Prostate gland (tissue), 2 donors: ENCODE data around the gene USP34. TPM values are rescaled to one million over a fixed set of nuclear protein-coding genes. Genes with fewer than 3 reads are reported as not detected.
"Not testable (repeated sequence)": the region's sequence is repeated elsewhere in the genome, so short reads cannot be mapped to it uniquely, and the experiment has no call there.

Source experiments
- DNase-seq: peaks from one replicate; pipeline ENCODE4 v3.0.0-alpha.2; 2019; ENCODE audit warnings: low spot score
- H3K27ac ChIP-seq, 2 donors: fragments of 200-600 bp; sonication (generic); 2 replicates each; pipeline ENCODE4 v1.5.1; 2017 to 2019
- H3K27me3 ChIP-seq: fragments of 200-600 bp; sonication (generic); replicated peaks from 2 replicates; pipeline ENCODE4 v1.5.1; 2019; ENCODE audit not compliant: insufficient read depth
- H3K36me3 ChIP-seq, 2 donors: fragments of 200-600 bp; sonication (generic); 1 replicate in 1 of 2; 2 replicates in 1 of 2; pipeline versions ENCODE4 v1.5.1 to v1.8.1; 2017 to 2019
- H3K4me1 ChIP-seq: fragments of 200-600 bp; sonication (generic); replicated peaks from 2 replicates; pipeline ENCODE4 v1.5.1; 2019
- H3K4me3 ChIP-seq, 2 donors: fragments of 200-600 bp; sonication (generic); 2 replicates each; pipeline ENCODE4 v1.5.1; 2017 to 2019
- H3K9me3 ChIP-seq: fragments of 200-600 bp; sonication (generic); 2 replicates; pipeline ENCODE4 v1.5.1; 2017
- POLR2A ChIP-seq: fragments of 450-650 bp; IDR thresholded peaks from one replicate; pipeline ENCODE4 v1.6.1; 2016; ENCODE audit warnings: antibody characterized with exemption, mild to moderate bottlenecking
- POLR2AphosphoS5 ChIP-seq: sonication (generic); formaldehyde crosslinking; IDR thresholded peaks from one replicate; pipeline ENCODE4 v1.6.1; 2017; ENCODE audit warnings: antibody characterized with exemption
- WGBS: methylation state at CpG from one replicate; pipeline ENCODE4 v1.1.5; 2018; 5-methylcytosine and 5-hydroxymethylcytosine counted together
- intact Hi-C: fragments of 100-400 bp; cut with DNase I; formaldehyde crosslinking; loops from one replicate; pipeline ENCODE4 v1.14.2; 2022
- total RNA-seq, 2 donors: library from RNA; depleted of rRNA; stranded (reverse); fragments of >200 nt; gene quantifications; one replicate each; pipeline ENCODE4 v1.1.0, GENCODE V29; 2016
- TF ChIP-seq, protein P1 (sequence below), 4 experiments: fragments of 200-600 bp in 2 of 4; fragments of 450-650 bp in 2 of 4; sonication (generic) in 2 of 4; IDR thresholded peaks; 1 replicate in 3 of 4; 2 replicates in 1 of 4; pipeline ENCODE4 v1.5.1; 2016 to 2019; ENCODE audit warnings: antibody characterized with exemption in 4 of 4, mild to moderate bottlenecking in 2 of 4, moderate library complexity in 2 of 4

USP34 gene
- total RNA-seq, 2 donors from 2014 or later: 94.1 to 206 TPM

DNA sequence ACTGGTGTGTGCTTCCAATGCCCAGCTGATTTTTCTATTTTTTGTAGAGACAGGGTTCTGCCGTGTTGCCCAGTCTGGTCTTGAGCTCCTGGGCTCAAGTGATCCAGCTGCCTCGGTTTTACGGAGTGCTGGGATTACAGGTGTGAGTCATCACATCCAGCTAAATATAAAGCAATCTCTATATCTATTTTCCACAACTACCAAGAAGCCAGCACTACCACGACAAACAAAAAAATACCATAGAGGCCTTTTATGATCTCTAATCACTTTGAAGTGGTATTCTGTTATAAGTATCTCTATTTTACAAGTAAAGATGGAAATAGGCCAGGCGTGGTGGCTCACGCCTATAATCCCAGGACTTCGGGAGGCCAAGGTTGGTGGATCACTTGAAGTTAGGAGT lies 274.2 kb downstream of the USP34 start:
- peaks cover 0 to 3% of the 10 kb centered on the region in 2 donors for H3K36me3 ChIP-seq
- H3K4me3 ChIP-seq: no peak overlapping the region
- WGBS: 59% methylated on average over 7 of the region's 7 CpGs
- no peaks in the 10 kb centered on the region for H3K27me3 ChIP-seq
- no peak for TF ChIP-seq POLR2A
- TF ChIP-seq, protein P1, sequence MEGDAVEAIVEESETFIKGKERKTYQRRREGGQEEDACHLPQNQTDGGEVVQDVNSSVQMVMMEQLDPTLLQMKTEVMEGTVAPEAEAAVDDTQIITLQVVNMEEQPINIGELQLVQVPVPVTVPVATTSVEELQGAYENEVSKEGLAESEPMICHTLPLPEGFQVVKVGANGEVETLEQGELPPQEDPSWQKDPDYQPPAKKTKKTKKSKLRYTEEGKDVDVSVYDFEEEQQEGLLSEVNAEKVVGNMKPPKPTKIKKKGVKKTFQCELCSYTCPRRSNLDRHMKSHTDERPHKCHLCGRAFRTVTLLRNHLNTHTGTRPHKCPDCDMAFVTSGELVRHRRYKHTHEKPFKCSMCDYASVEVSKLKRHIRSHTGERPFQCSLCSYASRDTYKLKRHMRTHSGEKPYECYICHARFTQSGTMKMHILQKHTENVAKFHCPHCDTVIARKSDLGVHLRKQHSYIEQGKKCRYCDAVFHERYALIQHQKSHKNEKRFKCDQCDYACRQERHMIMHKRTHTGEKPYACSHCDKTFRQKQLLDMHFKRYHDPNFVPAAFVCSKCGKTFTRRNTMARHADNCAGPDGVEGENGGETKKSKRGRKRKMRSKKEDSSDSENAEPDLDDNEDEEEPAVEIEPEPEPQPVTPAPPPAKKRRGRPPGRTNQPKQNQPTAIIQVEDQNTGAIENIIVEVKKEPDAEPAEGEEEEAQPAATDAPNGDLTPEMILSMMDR (IDR thresholded peaks at IDR 0.05): no peak
- no peak for TF ChIP-seq POLR2AphosphoS5
- no peak overlapping the region for H3K27ac ChIP-seq
- no peaks in the 10 kb centered on the region for H3K4me1 ChIP-seq
- no peaks in the 10 kb centered on the region for H3K9me3 ChIP-seq
- intact Hi-C loops: loop anchor here (5.0 kb wide), 1 partner anchor 36 kb away; no protein-coding TSS in a partner anchor
- no peak for DNase-seq

DNA sequence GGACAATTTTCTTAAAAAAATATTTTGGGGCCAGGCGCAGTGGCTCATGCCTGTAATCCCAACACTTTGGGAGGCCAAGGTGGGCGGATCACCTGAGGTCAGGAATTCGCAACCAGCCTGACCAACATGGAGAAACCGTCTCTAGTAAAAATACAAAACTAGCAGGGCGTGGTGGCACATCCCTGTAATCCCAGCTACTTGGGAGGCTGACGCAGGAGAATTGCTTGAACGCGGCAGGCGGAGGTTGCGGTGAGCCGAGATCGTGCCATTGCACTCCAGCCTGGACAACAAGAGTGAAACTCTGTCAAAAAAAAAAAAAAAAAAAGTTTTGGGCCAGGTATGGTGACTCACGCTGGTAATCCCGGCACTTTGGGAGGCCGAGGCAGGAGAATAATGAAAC lies 276.2 kb downstream of the USP34 start:
- H3K9me3 ChIP-seq, H3K27me3 ChIP-seq, H3K27ac ChIP-seq, H3K4me3 ChIP-seq, H3K4me1 ChIP-seq, H3K36me3 ChIP-seq, DNase-seq: not testable (repeated sequence)
- 91% methylated on average over 15 of the region's 15 CpGs for WGBS
- intact Hi-C loops: loop anchor here (5.0 kb wide), 1 partner anchor 38 kb away; no protein-coding TSS in a partner anchor

DNA sequence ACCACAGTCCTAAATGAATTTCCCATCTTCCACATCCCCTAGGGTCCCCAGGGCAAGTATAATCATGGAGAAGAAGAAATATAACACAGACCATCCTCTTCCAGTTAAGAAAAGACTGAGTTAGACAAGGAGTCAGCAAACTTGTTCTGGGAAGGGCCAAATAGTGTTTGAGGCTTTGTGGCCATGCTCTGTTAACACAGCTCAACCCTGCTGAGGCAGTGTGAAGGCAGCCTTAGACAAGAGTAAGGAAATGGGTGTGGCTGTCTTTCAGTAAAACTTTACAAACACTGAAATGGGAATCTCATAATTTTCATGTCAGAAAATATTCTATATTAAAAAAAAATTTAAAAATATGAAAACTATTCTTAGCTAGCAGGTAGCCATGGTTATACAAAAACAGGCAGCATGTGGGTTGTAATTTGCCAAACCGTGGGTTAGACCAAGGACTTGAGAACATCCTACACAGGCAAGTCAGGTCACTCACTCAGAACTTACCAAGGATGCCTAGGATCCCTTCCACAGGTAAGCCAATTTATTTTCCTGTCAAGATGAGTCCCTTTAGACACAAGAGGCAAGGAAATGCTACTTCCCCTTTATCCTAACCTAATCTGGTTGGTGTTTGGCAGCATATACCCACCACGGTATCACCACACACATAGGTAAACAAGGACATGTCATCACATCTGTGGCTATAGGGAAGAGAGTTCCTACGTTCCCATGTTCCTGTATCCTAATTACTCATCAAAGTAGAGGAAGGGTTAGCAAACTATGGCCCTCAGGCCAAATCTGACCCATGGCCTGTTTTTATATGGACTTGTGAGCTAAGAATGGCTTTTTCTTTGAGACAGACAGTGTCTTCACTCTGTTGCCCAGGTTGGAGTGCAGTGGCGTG lies 277.0 kb downstream of the USP34 start:
- Histone ChIP-seq H3K27me3 (no peaks in the 10 kb centered on the region), H3K36me3 (no peaks in the 10 kb centered on the region), H3K27ac (no peak overlapping the region), H3K4me1 (no peaks in the 10 kb centered on the region), H3K4me3 (no peak overlapping the region), H3K9me3 (no peaks in the 10 kb centered on the region)
- no peak for DNase-seq
- TF ChIP-seq POLR2A (no peak), POLR2AphosphoS5 (no peak)
- TF ChIP-seq, protein P1 (IDR thresholded peaks at IDR 0.05): no peak
- intact Hi-C loops: no loop called here
- WGBS: 84% methylated on average over 4 of the region's 4 CpGs

DNA sequence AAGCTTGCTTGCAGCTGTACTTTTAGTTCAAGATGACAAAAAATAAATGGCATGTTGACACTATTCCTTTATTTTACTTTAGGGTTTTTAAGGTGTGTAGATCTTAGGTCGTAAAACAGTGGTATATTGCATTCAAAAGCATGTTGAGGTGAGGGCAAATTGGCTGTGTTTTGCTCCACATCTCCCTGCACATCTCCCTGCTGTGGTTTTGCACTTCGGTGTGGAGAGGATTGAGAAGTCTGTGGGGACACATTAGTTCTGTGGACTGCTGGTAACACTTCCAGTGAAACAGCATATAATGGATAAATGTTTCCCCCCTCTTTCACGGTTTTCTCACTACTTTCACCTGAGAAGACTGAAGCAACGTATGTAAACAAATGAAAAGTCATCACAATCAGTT lies 283.8 kb downstream of the USP34 start:
- Histone ChIP-seq H3K9me3 (no peaks in the 10 kb centered on the region), H3K4me1 (no peaks in the 10 kb centered on the region), H3K27me3 (no peaks in the 10 kb centered on the region), H3K4me3 (no peak overlapping the region), H3K27ac (no peak overlapping the region), H3K36me3 (peaks cover 7 to 16% of the 10 kb centered on the region in 2 donors)
- no peak for TF ChIP-seq POLR2AphosphoS5
- TF ChIP-seq, protein P1 (IDR thresholded peaks at IDR 0.05): no peak
- TF ChIP-seq POLR2A: no peak
- 62% methylated on average over 4 of the region's 4 CpGs for WGBS
- intact Hi-C loops: no loop called here
- no peak for DNase-seq

DNA sequence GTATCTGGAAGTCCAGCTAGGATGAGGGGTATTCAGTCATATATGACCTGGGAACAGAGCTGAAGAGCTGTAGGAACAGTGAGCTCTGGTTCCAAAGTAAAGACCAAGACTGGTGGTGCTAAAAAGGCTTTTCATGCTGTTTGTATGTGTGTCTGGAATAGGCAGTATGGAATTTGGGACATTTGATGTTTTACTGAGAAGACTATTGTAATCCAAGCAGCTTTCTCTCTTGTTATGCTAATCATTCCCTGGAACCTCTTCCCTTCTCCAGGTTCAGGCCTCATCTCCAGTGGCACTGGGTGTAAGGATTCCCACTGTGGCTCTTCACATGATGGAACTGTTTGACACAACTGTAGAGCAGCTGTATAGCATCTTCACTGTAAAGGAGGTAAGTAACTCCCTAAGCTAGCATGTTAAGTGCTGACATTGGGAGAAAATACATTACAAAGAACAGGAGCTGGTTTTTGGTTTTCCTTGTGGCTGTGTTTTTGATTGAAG lies 285.6 kb downstream of the USP34 start:
- no peaks in the 10 kb centered on the region for H3K9me3 ChIP-seq
- no peak for DNase-seq
- H3K4me1 ChIP-seq: peaks cover 6% of the 10 kb centered on the region
- no peak overlapping the region for H3K27ac ChIP-seq
- H3K36me3 ChIP-seq: peaks cover 7 to 16% of the 10 kb centered on the region in 2 donors
- intact Hi-C loops: no loop called here
- H3K4me3 ChIP-seq: no peak overlapping the region
- H3K27me3 ChIP-seq: no peaks in the 10 kb centered on the region
- TF ChIP-seq, protein P1 (IDR thresholded peaks at IDR 0.05): no peak
- TF ChIP-seq POLR2A: no peak
- no peak for TF ChIP-seq POLR2AphosphoS5
